Neural progenitor cell (in vitro differentiated cells): Measurements from ENCODE around the gene DDX10. TPM values are rescaled to one million over a fixed set of nuclear protein-coding genes. Genes with fewer than 3 reads are reported as not detected.

Source experiments
- DNase-seq: peaks from one replicate; pipeline ENCODE4 v3.0.0-alpha.2; 2016; ENCODE audit warnings: low spot score
- H2AFZ ChIP-seq: fragments of 200-600 bp; sonication (generic); replicated peaks from 2 replicates; pipeline ENCODE4 v1.6.1; 2016; ENCODE audit warnings: antibody characterized with exemption
- H3F3A ChIP-seq: fragments of 200-600 bp; sonication (generic); 2 replicates; pipeline ENCODE4 v1.6.1; 2016; ENCODE audit warnings: antibody characterized with exemption, low read depth
- H3K27ac ChIP-seq: fragments of 200-600 bp; sonication (generic); 2 replicates; pipeline ENCODE4 v1.5.1; 2016; ENCODE audit warnings: mild to moderate bottlenecking
- H3K27me3 ChIP-seq: fragments of 200-600 bp; sonication (generic); 2 replicates; pipeline ENCODE4 v1.6.1; 2016; ENCODE audit warnings: mild to moderate bottlenecking, moderate library complexity
- H3K36me3 ChIP-seq: fragments of 200-600 bp; sonication (generic); 2 replicates; pipeline ENCODE4 v1.5.1; 2016
- H3K4me1 ChIP-seq: fragments of 200-600 bp; sonication (generic); 2 replicates; pipeline ENCODE4 v1.6.1; 2016; ENCODE audit warnings: mixed run types
- H3K4me2 ChIP-seq: fragments of 200-600 bp; sonication (generic); 2 replicates; pipeline ENCODE4 v1.6.1; 2016
- H3K4me3 ChIP-seq: fragments of 200-600 bp; sonication (generic); 2 replicates; pipeline ENCODE4 v1.5.1; 2016
- H3K79me2 ChIP-seq: fragments of 200-600 bp; sonication (generic); 2 replicates; pipeline ENCODE4 v1.6.1; 2016; ENCODE audit warnings: low read depth
- H3K9ac ChIP-seq: fragments of 200-600 bp; sonication (generic); 2 replicates; pipeline ENCODE4 v1.6.1; 2016
- H3K9me3 ChIP-seq: fragments of 200-600 bp; sonication (generic); 2 replicates; pipeline ENCODE4 v1.5.1; 2016; ENCODE audit warnings: low read depth
- H4K20me1 ChIP-seq: fragments of 200-600 bp; sonication (generic); 2 replicates; pipeline ENCODE4 v1.6.1; 2016; ENCODE audit warnings: low read depth
- H3K27ac Mint-ChIP-seq: 3 replicates; pipeline ENCODE4 v1.8.0; 2021; ENCODE audit warnings: mixed read lengths
- H3K27me3 Mint-ChIP-seq: 2 replicates; pipeline ENCODE4 v1.8.0; 2022; ENCODE audit warnings: low read depth, mild to moderate bottlenecking, inconsistent platforms, moderate library complexity, mixed read lengths; ENCODE audit not compliant: insufficient read depth
- H3K36me3 Mint-ChIP-seq: 3 replicates; pipeline ENCODE4 v1.8.0; 2021; ENCODE audit warnings: mixed read lengths
- H3K4me1 Mint-ChIP-seq: 3 replicates; pipeline ENCODE4 v1.8.0; 2021; ENCODE audit warnings: mixed read lengths
- H3K4me3 Mint-ChIP-seq: 3 replicates; pipeline ENCODE4 v1.8.0; 2021; ENCODE audit warnings: mild to moderate bottlenecking, moderate library complexity, mixed read lengths
- H3K9me3 Mint-ChIP-seq: 3 replicates; pipeline ENCODE4 v1.8.0; 2020; ENCODE audit warnings: mixed read lengths
- CTCF ChIP-seq: fragments of 200-600 bp; sonication (generic); IDR thresholded peaks from 2 replicates; pipeline ENCODE4 v1.5.1; 2017; ENCODE audit warnings: antibody characterized with exemption, mild to moderate bottlenecking
- EZH2 ChIP-seq: fragments of 200-600 bp; sonication (generic); IDR thresholded peaks from 2 replicates; pipeline ENCODE4 v1.6.1; 2017; ENCODE audit warnings: antibody characterized with exemption, mild to moderate bottlenecking, moderate library complexity
- EZH2phosphoT487 ChIP-seq: fragments of 200-600 bp; sonication (generic); IDR thresholded peaks from 2 replicates; pipeline ENCODE4 v1.6.1; 2017; ENCODE audit warnings: antibody characterized with exemption
- total RNA-seq: library from RNA; depleted of rRNA; stranded (reverse); fragments of >200 nt; gene quantifications from 2 replicates; pipeline ENCODE4 v1.2.3, GENCODE V29; 2015; ENCODE audit warnings: low replicate concordance

The DDX10 gene
- total RNA-seq, 1 donor from 2014 or later, result 34.1 TPM

GRCh38 chr11:108663154-108663877 lies 1.6 kb upstream of the DDX10 start:
- Histone ChIP-seq H3K36me3 (no peaks in the 10 kb centered on the region), H3K4me1 (peaks cover 4% of the 10 kb centered on the region), H4K20me1 (no peaks in the 10 kb centered on the region), H2AFZ (no peak overlapping the region), H3K9ac (no peak overlapping the region), H3K27me3 (no peaks in the 10 kb centered on the region), H3K4me3 (no peak overlapping the region), H3K79me2 (peaks cover 32% of the 10 kb centered on the region), H3F3A (no peaks in the 10 kb centered on the region), H3K9me3 (no peaks in the 10 kb centered on the region), H3K27ac (no peak overlapping the region), H3K4me2 (no peak overlapping the region)
- H3K4me3 Mint-ChIP-seq, result no peak overlapping the region
- no peaks in the 10 kb centered on the region for H3K9me3 Mint-ChIP-seq
- DNase-seq, result no peak
- TF ChIP-seq EZH2phosphoT487, result no peak
- no peak for TF ChIP-seq CTCF
- TF ChIP-seq EZH2, result no peak
- peaks cover 6% of the 10 kb centered on the region for H3K36me3 Mint-ChIP-seq
- no peak overlapping the region for H3K27ac Mint-ChIP-seq
- no peaks in the 10 kb centered on the region for H3K27me3 Mint-ChIP-seq
- H3K4me1 Mint-ChIP-seq, result peaks cover 23% of the 10 kb centered on the region

DNA sequence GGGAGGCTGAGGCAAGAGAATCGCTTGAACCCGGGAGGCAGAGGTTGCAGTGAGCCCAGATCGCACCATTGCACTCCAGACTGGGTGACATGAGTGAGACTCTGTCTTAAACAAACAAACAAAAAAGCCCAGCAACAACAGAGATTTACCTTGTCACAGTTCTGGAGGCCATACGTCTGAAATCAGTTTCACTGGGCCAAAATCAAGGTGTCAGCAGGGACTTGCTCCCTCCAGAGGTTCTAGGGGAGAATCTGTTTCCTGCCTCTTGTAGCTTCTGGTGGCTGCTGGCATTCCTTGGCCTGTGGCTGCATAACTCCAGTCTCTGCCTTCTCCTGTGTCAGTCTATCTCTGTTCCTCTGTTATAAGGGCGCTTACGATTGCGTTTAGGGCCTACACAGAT lies 1.5 kb downstream of the DDX10 start:
- H3K27ac ChIP-seq, result no peak overlapping the region
- H3K9ac ChIP-seq, result no peak overlapping the region
- H3K36me3 ChIP-seq, result no peaks in the 10 kb centered on the region
- no peaks in the 10 kb centered on the region for H3K27me3 ChIP-seq
- H3K4me2 ChIP-seq, result peak overlapping the region; percentile 83
- TF ChIP-seq EZH2 (no peak), CTCF (no peak), EZH2phosphoT487 (no peak)
- H4K20me1 ChIP-seq, result no peaks in the 10 kb centered on the region
- no peaks in the 10 kb centered on the region for H3K27me3 Mint-ChIP-seq
- no peak overlapping the region for H2AFZ ChIP-seq
- no peaks in the 10 kb centered on the region for H3K9me3 ChIP-seq
- H3K4me1 ChIP-seq, result peaks cover 4% of the 10 kb centered on the region
- no peak for DNase-seq
- H3K4me1 Mint-ChIP-seq, result peaks cover 26% of the 10 kb centered on the region
- no peak overlapping the region for H3K27ac Mint-ChIP-seq
- H3F3A ChIP-seq, result no peaks in the 10 kb centered on the region
- H3K36me3 Mint-ChIP-seq, result peaks cover 20% of the 10 kb centered on the region
- H3K9me3 Mint-ChIP-seq, result no peaks in the 10 kb centered on the region
- H3K4me3 Mint-ChIP-seq, result peak overlapping the region; percentile 99
- peaks cover 63% of the 10 kb centered on the region for H3K79me2 ChIP-seq
- peak overlapping the region; percentile 72 for H3K4me3 ChIP-seq

DNA sequence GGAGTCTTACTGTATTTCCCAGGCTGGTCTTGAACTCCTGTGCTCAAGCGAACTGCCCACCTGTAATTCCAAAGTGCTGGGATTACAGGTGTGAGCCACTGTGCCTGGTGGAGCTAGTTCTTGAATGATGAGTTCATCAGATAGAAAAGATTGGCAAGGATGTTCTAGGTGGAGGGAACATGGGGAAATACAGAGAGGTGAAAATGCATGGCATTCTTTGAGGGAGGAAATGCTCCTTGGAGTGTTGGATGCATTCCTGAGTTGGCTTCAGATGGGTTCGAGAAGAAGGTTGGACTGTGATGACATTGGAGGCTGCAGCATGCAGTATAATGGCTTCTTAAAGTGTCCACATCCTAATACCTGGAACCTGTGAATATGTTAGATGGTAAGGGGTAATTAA lies 4.4 kb downstream of the DDX10 start:
- Histone ChIP-seq H3K27ac (no peak overlapping the region), H3K4me2 (no peak overlapping the region), H2AFZ (no peak overlapping the region), H4K20me1 (no peaks in the 10 kb centered on the region), H3K79me2 (peaks cover 84% of the 10 kb centered on the region), H3K4me1 (peaks cover 10% of the 10 kb centered on the region), H3K27me3 (no peaks in the 10 kb centered on the region), H3F3A (no peaks in the 10 kb centered on the region), H3K9me3 (no peaks in the 10 kb centered on the region), H3K36me3 (no peaks in the 10 kb centered on the region), H3K4me3 (no peak overlapping the region), H3K9ac (no peak overlapping the region)
- H3K27ac Mint-ChIP-seq, result no peak overlapping the region
- peaks cover 24% of the 10 kb centered on the region for H3K36me3 Mint-ChIP-seq
- DNase-seq, result no peak
- peaks cover 31% of the 10 kb centered on the region for H3K4me1 Mint-ChIP-seq
- TF ChIP-seq EZH2phosphoT487, result no peak
- TF ChIP-seq EZH2, result no peak
- no peak for TF ChIP-seq CTCF
- H3K27me3 Mint-ChIP-seq, result no peaks in the 10 kb centered on the region
- no peaks in the 10 kb centered on the region for H3K9me3 Mint-ChIP-seq
- H3K4me3 Mint-ChIP-seq, result no peak overlapping the region
